Activated CD4-positive, alpha-beta T cell treated with anti-CD3 and anti-CD28 coated beads, Interleukin-2, Interleukin-4, amounts not matched to agents 100 ng/mL and 50 ng/mL, durations not matched to agents 16 hours and 8 hours (primary cell): ENCODE measurements around the gene THRB.
"Not testable (repeated sequence)": the region's sequence is repeated elsewhere in the genome, so short reads cannot be mapped to it uniquely, and the experiment has no call there.

Source experiments
- DNase-seq: peaks from one replicate; pipeline ENCODE4 v3.0.0-alpha.2; 2020; ENCODE audit warnings: low spot score

THRB gene

GRCh38 chr3:24096695-24097290, 397.9 kb downstream of the THRB start:
- DNase-seq: no peak

GRCh38 chr3:24096271-24096670, 398.4 kb downstream of the THRB start:
- no peak for DNase-seq

GRCh38 chr3:24094818-24095217, 399.8 kb downstream of the THRB start:
- not testable (repeated sequence) for DNase-seq

GRCh38 chr3:24088782-24089181, 405.9 kb downstream of the THRB start:
- no peak for DNase-seq

- DNase-seq: no peak
Observed at GRCh38 chr3:24087469-24087868, 407.2 kb downstream of the THRB start.

GRCh38 chr3:24086617-24087404, 407.8 kb downstream of the THRB start:
- DNase-seq: no peak

GRCh38 chr3:24086206-24086605, 408.4 kb downstream of the THRB start:
- no peak for DNase-seq

GRCh38 chr3:24072193-24072592, 422.5 kb downstream of the THRB start:
- no peak for DNase-seq

- no peak for DNase-seq
Observed at GRCh38 chr3:24069045-24069444, 425.6 kb downstream of the THRB start.

- DNase-seq: no peak
Observed at GRCh38 chr3:24067483-24067882, 427.2 kb downstream of the THRB start.
